Peyer's patch (tissue), 4 donors: ENCODE results near the gene MYOT. TPM values are rescaled to one million over a fixed set of nuclear protein-coding genes. Genes with fewer than 3 reads are reported as not detected.

Experiments used
- DNase-seq, 3 donors: peaks; one replicate each; pipeline ENCODE4 v3.0.0-alpha.2; 2017 to 2019
- H3K27ac ChIP-seq, 4 donors: fragments of 200-600 bp; sonication (generic); one replicate each; pipeline ENCODE4 v1.5.1; 2016 to 2019
- H3K27me3 ChIP-seq, 2 donors: fragments of 200-600 bp; sonication (generic); one replicate each; pipeline ENCODE4 v1.5.1; 2019
- H3K36me3 ChIP-seq, 3 donors: fragments of 200-600 bp; sonication (generic); one replicate each; pipeline ENCODE4 v1.5.1; 2016 to 2019
- H3K4me1 ChIP-seq, 4 donors: fragments of 200-600 bp; sonication (generic); one replicate each; pipeline ENCODE4 v1.5.1; 2016 to 2019
- H3K4me3 ChIP-seq, 4 donors: fragments of 200-600 bp; sonication (generic); 1 replicate in 3 of 4; 2 replicates in 1 of 4; pipeline ENCODE4 v1.5.1; 2016 to 2019; ENCODE audit warnings: mild to moderate bottlenecking in 1 of 4
- H3K9me3 ChIP-seq, 4 donors: fragments of 200-600 bp; sonication (generic); one replicate each; pipeline ENCODE4 v1.5.1; 2016 to 2019; ENCODE audit warnings: mild to moderate bottlenecking in 1 of 4
- POLR2A ChIP-seq, 2 donors: fragments of 450-650 bp; IDR thresholded peaks; one replicate each; pipeline ENCODE4 v1.5.1; 2017; ENCODE audit warnings: antibody characterized with exemption in 2 of 2, mild to moderate bottlenecking in 2 of 2, moderate library complexity in 2 of 2
- total RNA-seq, 4 donors: library from RNA; depleted of rRNA; stranded (reverse); fragments of >200 nt; gene quantifications; one replicate each; pipeline ENCODE4 v1.1.0, GENCODE V29; 2016
- TF ChIP-seq, protein P1 (sequence below), 6 experiments: fragments of 450-650 bp in 4 of 6; fragments of 200-600 bp in 2 of 6; sonication (generic) in 1 of 6; IDR thresholded peaks; one replicate each; pipeline ENCODE4 v1.5.1; 2017 to 2019; ENCODE audit warnings: antibody characterized with exemption in 6 of 6, mild to moderate bottlenecking in 3 of 6, moderate library complexity in 1 of 6

MYOT gene
- total RNA-seq, 4 donors from 2014 or later, result 1.1 to 5.7 (median 4.2) TPM

DNA sequence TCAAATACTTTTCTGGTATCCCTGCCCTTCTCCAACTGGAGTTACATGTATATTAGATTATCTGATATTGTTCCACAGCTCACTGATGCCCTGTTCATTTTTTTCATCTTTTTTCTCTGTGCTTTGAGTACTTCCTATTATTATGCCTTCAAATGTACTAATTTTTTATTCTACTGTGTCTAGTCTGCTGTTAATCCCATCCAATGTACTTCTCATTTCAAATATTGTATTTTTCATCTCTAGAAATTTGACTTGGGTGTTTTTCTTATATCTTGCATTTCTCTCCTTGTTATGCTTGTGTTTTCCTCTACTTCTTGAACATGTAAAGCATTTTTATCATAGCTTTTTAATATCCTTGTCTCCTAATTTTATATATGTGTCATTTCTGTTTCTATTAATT is 41.6 kb upstream of the MYOT start:
- Histone ChIP-seq H3K4me1 (no peaks in the 10 kb centered on the region), H3K27ac (no peak overlapping the region), H3K36me3 (no peaks in the 10 kb centered on the region), H3K4me3 (no peak overlapping the region), H3K27me3 (no peaks in the 10 kb centered on the region), H3K9me3 (no peaks in the 10 kb centered on the region)
- no peak for TF ChIP-seq POLR2A (IDR thresholded peaks at IDR 0.05)
- TF ChIP-seq, protein P1, sequence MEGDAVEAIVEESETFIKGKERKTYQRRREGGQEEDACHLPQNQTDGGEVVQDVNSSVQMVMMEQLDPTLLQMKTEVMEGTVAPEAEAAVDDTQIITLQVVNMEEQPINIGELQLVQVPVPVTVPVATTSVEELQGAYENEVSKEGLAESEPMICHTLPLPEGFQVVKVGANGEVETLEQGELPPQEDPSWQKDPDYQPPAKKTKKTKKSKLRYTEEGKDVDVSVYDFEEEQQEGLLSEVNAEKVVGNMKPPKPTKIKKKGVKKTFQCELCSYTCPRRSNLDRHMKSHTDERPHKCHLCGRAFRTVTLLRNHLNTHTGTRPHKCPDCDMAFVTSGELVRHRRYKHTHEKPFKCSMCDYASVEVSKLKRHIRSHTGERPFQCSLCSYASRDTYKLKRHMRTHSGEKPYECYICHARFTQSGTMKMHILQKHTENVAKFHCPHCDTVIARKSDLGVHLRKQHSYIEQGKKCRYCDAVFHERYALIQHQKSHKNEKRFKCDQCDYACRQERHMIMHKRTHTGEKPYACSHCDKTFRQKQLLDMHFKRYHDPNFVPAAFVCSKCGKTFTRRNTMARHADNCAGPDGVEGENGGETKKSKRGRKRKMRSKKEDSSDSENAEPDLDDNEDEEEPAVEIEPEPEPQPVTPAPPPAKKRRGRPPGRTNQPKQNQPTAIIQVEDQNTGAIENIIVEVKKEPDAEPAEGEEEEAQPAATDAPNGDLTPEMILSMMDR (IDR thresholded peaks at IDR 0.05), result no peak
- DNase-seq, result no peak

DNA sequence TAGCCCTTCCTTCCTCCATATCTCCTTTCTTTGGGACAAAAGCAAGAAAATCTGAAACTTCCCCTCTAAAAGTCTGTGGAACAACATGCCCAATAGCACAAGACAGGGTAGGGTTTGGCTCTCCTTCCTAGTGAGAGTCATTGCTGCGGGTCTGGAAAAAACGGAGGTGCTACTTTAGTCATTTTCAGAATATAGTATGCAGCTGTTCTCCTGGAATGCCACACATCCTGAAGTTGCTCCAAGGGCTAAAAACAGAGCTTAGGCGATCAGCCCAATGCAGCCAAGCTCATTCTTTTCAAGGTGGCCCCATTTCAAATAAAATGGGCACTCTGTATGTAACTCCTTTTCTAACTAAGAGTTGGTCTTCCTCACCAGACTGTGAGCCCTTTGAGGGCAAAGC is 39.5 kb upstream of the MYOT start:
- Histone ChIP-seq H3K27ac (no peak overlapping the region), H3K4me3 (no peak overlapping the region), H3K4me1 (no peaks in the 10 kb centered on the region), H3K36me3 (no peaks in the 10 kb centered on the region), H3K9me3 (no peaks in the 10 kb centered on the region), H3K27me3 (no peaks in the 10 kb centered on the region)
- TF ChIP-seq POLR2A (IDR thresholded peaks at IDR 0.05), result no peak
- no peak for DNase-seq

DNA sequence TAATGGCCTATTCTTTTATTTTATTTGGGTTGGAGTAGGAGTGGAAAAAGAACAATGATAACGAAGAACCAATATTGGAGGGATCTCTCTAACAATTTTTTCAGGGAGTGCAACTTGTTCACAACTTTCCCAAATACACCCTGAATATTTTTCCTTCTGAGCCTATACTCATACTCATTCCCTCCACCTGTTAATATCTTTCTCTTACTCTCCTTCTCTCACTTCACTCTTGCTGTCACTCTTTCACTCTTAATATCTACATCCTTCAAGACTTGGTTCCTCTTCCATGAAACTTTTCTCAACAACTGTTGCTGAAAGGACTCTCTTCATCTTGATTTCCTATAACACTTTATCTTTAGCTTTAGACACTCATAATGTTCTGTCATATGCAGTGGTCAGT is 39.0 kb upstream of the MYOT start:
- H3K36me3 ChIP-seq, result no peaks in the 10 kb centered on the region
- no peaks in the 10 kb centered on the region for H3K4me1 ChIP-seq
- no peak for TF ChIP-seq POLR2A (IDR thresholded peaks at IDR 0.05)
- TF ChIP-seq, protein P1 (IDR thresholded peaks at IDR 0.05), result no peak
- H3K27me3 ChIP-seq, result no peaks in the 10 kb centered on the region
- H3K9me3 ChIP-seq, result no peaks in the 10 kb centered on the region
- no peak overlapping the region for H3K27ac ChIP-seq
- H3K4me3 ChIP-seq, result no peak overlapping the region
- no peak for DNase-seq

DNA sequence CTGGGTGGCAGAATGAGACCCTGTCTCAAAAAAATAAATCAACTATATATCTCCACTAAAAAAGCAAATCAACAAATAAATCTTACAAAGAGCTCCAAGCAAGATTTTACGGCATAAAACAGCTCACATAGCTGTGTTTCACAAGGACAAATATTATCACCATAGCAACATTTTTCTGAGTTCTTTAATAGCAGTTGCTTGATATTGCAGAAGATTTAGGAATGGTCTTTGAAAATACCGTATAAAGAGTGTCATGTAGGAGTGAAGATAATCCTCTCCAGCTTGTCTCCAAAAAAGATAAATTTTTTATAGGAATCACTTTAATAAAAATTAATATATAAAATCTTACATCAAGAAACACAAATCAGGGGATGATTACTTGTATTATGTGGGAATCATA is 36.6 kb upstream of the MYOT start:
- H3K27ac ChIP-seq, result no peak overlapping the region
- no peak for DNase-seq

DNA sequence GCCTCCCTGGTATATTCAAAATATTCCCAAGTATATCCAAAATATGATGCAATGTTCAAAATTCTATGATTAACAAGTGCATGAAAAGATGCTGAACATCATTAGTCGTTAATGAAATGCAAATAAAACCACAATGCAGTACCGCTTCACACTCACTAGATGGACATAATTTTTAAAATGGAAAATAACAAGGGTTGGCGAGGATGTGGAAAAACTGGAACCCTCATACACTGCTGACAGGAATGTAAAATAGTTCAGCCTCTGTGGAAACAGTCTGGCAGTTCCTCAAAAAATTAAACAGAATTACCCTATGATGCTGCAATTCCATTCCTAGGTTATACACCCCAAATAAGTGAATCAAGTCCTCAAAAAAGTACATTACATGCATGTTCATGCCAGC is 36.1 kb upstream of the MYOT start:
- TF ChIP-seq, protein P1 (IDR thresholded peaks at IDR 0.05), result peak in 1 of 6 experiments; percentile 12
- TF ChIP-seq POLR2A (IDR thresholded peaks at IDR 0.05), result no peak
- Histone ChIP-seq H3K9me3 (no peaks in the 10 kb centered on the region), H3K4me3 (no peak overlapping the region), H3K36me3 (no peaks in the 10 kb centered on the region), H3K27me3 (no peaks in the 10 kb centered on the region), H3K27ac (no peak overlapping the region), H3K4me1 (no peaks in the 10 kb centered on the region)
- no peak for DNase-seq

More for the DNA sequence above, 36.6 kb upstream of the MYOT start:
- Histone ChIP-seq H3K27me3 (no peaks in the 10 kb centered on the region), H3K4me3 (no peak overlapping the region), H3K4me1 (no peaks in the 10 kb centered on the region), H3K9me3 (no peaks in the 10 kb centered on the region), H3K36me3 (no peaks in the 10 kb centered on the region)
- TF ChIP-seq, protein P1 (IDR thresholded peaks at IDR 0.05), result no peak
- no peak for TF ChIP-seq POLR2A (IDR thresholded peaks at IDR 0.05)

DNA sequence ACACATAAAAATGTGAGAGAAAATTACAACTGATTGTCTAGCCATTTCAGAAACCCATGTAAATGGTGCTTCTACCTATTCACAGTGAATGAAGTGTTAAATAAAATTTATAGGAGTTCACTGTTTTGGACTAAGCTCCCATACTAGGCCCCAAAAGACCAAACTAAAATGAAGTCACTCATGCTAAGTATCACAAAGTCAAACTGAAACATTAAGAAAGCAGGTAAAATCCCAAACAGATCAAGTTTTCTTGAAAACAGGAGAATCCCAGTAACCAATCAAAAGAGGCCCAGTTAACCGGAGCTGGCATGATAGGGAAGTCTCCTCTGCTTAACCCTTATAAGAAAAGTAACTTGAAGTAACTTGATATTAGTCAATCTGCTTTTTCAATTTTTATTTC is 35.2 kb upstream of the MYOT start:
- H3K4me1 ChIP-seq, result peaks cover 0 to 4% (median 0%) of the 10 kb centered on the region in 4 donors
- no peak overlapping the region for H3K27ac ChIP-seq
- TF ChIP-seq, protein P1 (IDR thresholded peaks at IDR 0.05), result no peak
- TF ChIP-seq POLR2A (IDR thresholded peaks at IDR 0.05), result no peak
- H3K27me3 ChIP-seq, result no peaks in the 10 kb centered on the region
- H3K4me3 ChIP-seq, result no peak overlapping the region
- DNase-seq, result no peak
- H3K9me3 ChIP-seq, result no peaks in the 10 kb centered on the region
- H3K36me3 ChIP-seq, result no peaks in the 10 kb centered on the region
